HepG2 (cell line): ENCODE data around the gene KANSL3. TPM values are rescaled to one million over a fixed set of nuclear protein-coding genes. Genes with fewer than 3 reads are reported as not detected.

Experiments
- ARNTL ChIP-seq: sonication (generic); formaldehyde crosslinking; IDR thresholded peaks from 2 replicates; pipeline ENCODE4 v1.4.0; 2020; ENCODE audit warnings: mild to moderate bottlenecking, missing genetic modification reagents
- CERS6 ChIP-seq: sonication (generic); formaldehyde crosslinking; IDR thresholded peaks from 2 replicates; pipeline ENCODE4 v1.5.0; 2020; ENCODE audit warnings: missing genetic modification reagents
- FLYWCH1 ChIP-seq: sonication (generic); formaldehyde crosslinking; IDR thresholded peaks from 2 replicates; pipeline ENCODE4 v1.8.1; 2023; ENCODE audit warnings: mild to moderate bottlenecking, missing genetic modification reagents
- FOXM1 ChIP-seq: sonication (generic); formaldehyde crosslinking; IDR thresholded peaks from 2 replicates; pipeline ENCODE4 v1.5.0; 2020; ENCODE audit warnings: missing genetic modification reagents
- HCFC1 ChIP-seq: fragments of 150-350 bp; IDR thresholded peaks from 2 replicates; pipeline ENCODE4 v1.6.1; 2014; ENCODE audit warnings: low read depth, low read length
- HDAC1 ChIP-seq: sonication (generic); formaldehyde crosslinking; IDR thresholded peaks from 2 replicates; pipeline ENCODE4 v1.5.1; 2020; ENCODE audit warnings: mild to moderate bottlenecking, missing genetic modification reagents
- HOXA7 ChIP-seq: sonication (generic); formaldehyde crosslinking; IDR thresholded peaks from 2 replicates; pipeline ENCODE4 v1.8.1; 2022; ENCODE audit warnings: mild to moderate bottlenecking, missing genetic modification reagents, moderate library complexity
- KDM4B ChIP-seq: sonication (generic); formaldehyde crosslinking; IDR thresholded peaks from 2 replicates; pipeline ENCODE4 v1.4.0; 2020; ENCODE audit warnings: missing genetic modification reagents
- MAFF ChIP-seq: IDR thresholded peaks from 2 replicates; pipeline ENCODE4 v1.6.1; 2011; ENCODE audit warnings: low read depth, low read length, improper control_type of control experiment
- MAZ ChIP-seq, 2 experiments: sonication (generic) in 1 of 2; formaldehyde crosslinking in 1 of 2; IDR thresholded peaks; 2 replicates each; pipeline versions ENCODE4 v1.5.0 to v1.6.1; 2012 to 2020; ENCODE audit warnings: low read depth in 2 of 2, mild to moderate bottlenecking in 2 of 2, borderline replicate concordance in 1 of 2, improper control_type of control experiment in 1 of 2, low read length in 1 of 2, missing genetic modification reagents in 1 of 2, moderate library complexity in 1 of 2
- NFATC3 ChIP-seq: sonication (generic); formaldehyde crosslinking; IDR thresholded peaks from 2 replicates; pipeline ENCODE4 v1.5.1; 2020; ENCODE audit warnings: mild to moderate bottlenecking, missing genetic modification reagents
- NFYC ChIP-seq: IDR thresholded peaks from 2 replicates; pipeline ENCODE4 v1.6.1; 2016; ENCODE audit warnings: missing genetic modification reagents, missing compliant biosample characterization
- PHF5A ChIP-seq: IDR thresholded peaks from one replicate; pipeline ENCODE4 v1.6.1; 2018; ENCODE audit warnings: low read depth, missing genetic modification reagents; ENCODE audit not compliant: unreplicated experiment
- RAD51 ChIP-seq: fragments of 450-650 bp; IDR thresholded peaks from 2 replicates; pipeline ENCODE4 v1.6.1; 2016; ENCODE audit warnings: borderline replicate concordance
- SALL1 ChIP-seq: sonication (generic); formaldehyde crosslinking; IDR thresholded peaks from 2 replicates; pipeline ENCODE4 v1.8.0; 2022; ENCODE audit warnings: mild to moderate bottlenecking, missing genetic modification reagents
- SIX4 ChIP-seq: sonication (generic); formaldehyde crosslinking; IDR thresholded peaks from 2 replicates; pipeline ENCODE4 v1.4.0; 2020; ENCODE audit warnings: missing genetic modification reagents
- TEAD2 ChIP-seq: sonication (generic); formaldehyde crosslinking; IDR thresholded peaks from 2 replicates; pipeline ENCODE4 v1.9.0; 2021; ENCODE audit warnings: missing genetic modification reagents
- TP53 ChIP-seq: sonication (generic); formaldehyde crosslinking; conservative IDR thresholded peaks from 2 replicates; pipeline ENCODE4 v1.4.0; 2020; ENCODE audit warnings: missing genetic modification reagents
- UBTF ChIP-seq: sonication (generic); formaldehyde crosslinking; IDR thresholded peaks from 2 replicates; pipeline ENCODE4 v1.4.0; 2020; ENCODE audit warnings: mild to moderate bottlenecking, missing genetic modification reagents
- ZBTB3 ChIP-seq: sonication (generic); formaldehyde crosslinking; IDR thresholded peaks from 2 replicates; pipeline ENCODE4 v1.4.0; 2020; ENCODE audit warnings: low read depth, mild to moderate bottlenecking, moderate library complexity, missing genetic modification reagents, borderline replicate concordance
- ZBTB38 ChIP-seq: sonication (generic); formaldehyde crosslinking; IDR thresholded peaks from 2 replicates; pipeline ENCODE4 v1.5.1; 2020; ENCODE audit warnings: mild to moderate bottlenecking, missing genetic modification reagents
- ZNF160 ChIP-seq: sonication (generic); formaldehyde crosslinking; IDR thresholded peaks from 2 replicates; pipeline ENCODE4 v1.8.0; 2022; ENCODE audit warnings: mild to moderate bottlenecking, inconsistent platforms, missing genetic modification reagents
- ZNF329 ChIP-seq: sonication (generic); formaldehyde crosslinking; IDR thresholded peaks from 2 replicates; pipeline ENCODE4 v1.9.0; 2021; ENCODE audit warnings: low read depth, mild to moderate bottlenecking, missing genetic modification reagents
- ZNF629 ChIP-seq: sonication (generic); formaldehyde crosslinking; conservative IDR thresholded peaks from 2 replicates; pipeline ENCODE4 v1.5.0; 2020; ENCODE audit warnings: missing genetic modification reagents
- ZNF781 ChIP-seq: sonication (generic); formaldehyde crosslinking; IDR thresholded peaks from 2 replicates; pipeline ENCODE4 v1.5.1; 2020; ENCODE audit warnings: borderline replicate concordance, mild to moderate bottlenecking, missing genetic modification reagents; ENCODE audit errors: not compliant biosample characterization
- ZNF782 ChIP-seq: sonication (generic); formaldehyde crosslinking; IDR thresholded peaks from 2 replicates; pipeline ENCODE4 v1.4.0; 2020; ENCODE audit warnings: missing genetic modification reagents, mild to moderate bottlenecking, borderline replicate concordance
- polyA plus RNA-seq, 8 experiments: library from polyadenylated mRNA; depleted of rRNA in 3 of 8; stranded (reverse) in 7 of 8; unstranded in 1 of 8; fragments of >200 nt; fragmentation: Illumina TruSeq in 4 of 8; extraction: Trizol in 4 of 8; gene quantifications; 2 replicates each; pipeline versions ENCODE4 v1.2.1 to v1.2.3, GENCODE V29; 2011 to 2016; ENCODE audit warnings: low read depth in 4 of 8, missing spikeins in 1 of 8, mixed read lengths in 1 of 8; ENCODE audit not compliant: insufficient read depth in 1 of 8
- total RNA-seq, 5 experiments: library from RNA; depleted of rRNA; stranded (reverse); fragments of >200 nt; fragmentation: Illumina TruSeq; extraction: Trizol; gene quantifications; 2 replicates each; pipeline ENCODE4 v1.2.3, GENCODE V29; 2016; ENCODE audit warnings: low read depth in 1 of 5
- TF ChIP-seq, protein P1 (sequence below): IDR thresholded peaks from 2 replicates; pipeline ENCODE4 v1.6.1; 2016; ENCODE audit warnings: low read depth

Gene KANSL3
- total and polyA plus RNA-seq, 2 of the 13 experiments (the other 11 are each of a cell fraction or from before 2014, with no cell fraction given), result 20.8 to 37.3 TPM

DNA sequence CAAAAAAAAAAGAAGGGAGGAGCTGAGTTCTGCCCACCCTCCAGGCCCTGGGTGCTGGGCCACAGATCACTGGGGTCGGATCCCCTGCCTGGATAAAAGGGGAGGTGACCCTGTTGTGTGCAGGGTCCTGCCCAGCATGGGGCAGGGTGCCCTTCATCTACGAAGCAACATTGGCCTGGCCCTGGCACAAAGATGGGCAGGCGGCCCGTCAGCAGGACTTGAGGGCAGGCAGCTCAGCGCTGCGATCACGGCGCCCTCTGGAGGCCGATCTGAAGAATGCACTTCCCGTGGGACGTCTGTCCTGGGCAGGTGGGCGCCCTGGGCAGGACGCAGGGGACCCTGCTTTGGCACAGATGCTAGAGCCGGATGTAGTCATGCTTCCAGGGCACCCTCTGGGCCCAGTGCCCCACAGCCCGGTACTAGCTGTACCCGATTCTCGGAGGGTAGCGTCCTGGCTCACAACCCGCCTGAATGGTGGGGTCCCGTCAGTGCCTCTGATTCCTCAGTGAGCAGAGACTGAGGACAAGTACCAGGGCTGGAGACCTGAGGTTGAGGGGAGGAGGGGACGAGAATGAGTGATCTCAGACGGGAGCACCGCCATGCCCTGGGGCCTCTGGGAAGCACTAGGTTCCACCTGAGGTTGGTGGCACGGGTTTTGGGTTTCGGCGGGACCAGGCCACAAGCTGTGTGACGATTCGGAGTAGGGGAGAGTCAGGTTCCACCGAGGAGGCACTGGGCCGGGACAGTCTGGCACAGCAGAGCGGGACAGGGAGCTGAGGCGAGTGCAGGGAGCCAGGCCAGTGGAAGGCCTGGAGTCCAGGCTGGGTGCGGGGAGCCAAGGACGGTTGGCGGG, 83.6 kb downstream of the KANSL3 start (continued):
- TF ChIP-seq HDAC1 (CRISPR knock-in tag), result no peak; the same call in 1 of the 2 replicates
- 0 out of 2 replicates have a peak, but pooled peaks have one; percentile 40 for TF ChIP-seq ARNTL (CRISPR knock-in tag)
- no peak for TF ChIP-seq RAD51
- peak; percentile 62 for TF ChIP-seq UBTF (CRISPR knock-in tag)
- TF ChIP-seq NFYC (CRISPR knock-in tag), result no peak
- no peak; the same call in 1 of the 2 replicates for TF ChIP-seq ZBTB38
- no peak for TF ChIP-seq TP53 (CRISPR knock-in tag)
- TF ChIP-seq HCFC1, result no peak
- TF ChIP-seq KDM4B (CRISPR knock-in tag), result peak; percentile 62; the same call in 1 of the 2 replicates
- TF ChIP-seq SIX4 (CRISPR knock-in tag), result no peak
- no peak for TF ChIP-seq MAFF
- TF ChIP-seq, protein P1, sequence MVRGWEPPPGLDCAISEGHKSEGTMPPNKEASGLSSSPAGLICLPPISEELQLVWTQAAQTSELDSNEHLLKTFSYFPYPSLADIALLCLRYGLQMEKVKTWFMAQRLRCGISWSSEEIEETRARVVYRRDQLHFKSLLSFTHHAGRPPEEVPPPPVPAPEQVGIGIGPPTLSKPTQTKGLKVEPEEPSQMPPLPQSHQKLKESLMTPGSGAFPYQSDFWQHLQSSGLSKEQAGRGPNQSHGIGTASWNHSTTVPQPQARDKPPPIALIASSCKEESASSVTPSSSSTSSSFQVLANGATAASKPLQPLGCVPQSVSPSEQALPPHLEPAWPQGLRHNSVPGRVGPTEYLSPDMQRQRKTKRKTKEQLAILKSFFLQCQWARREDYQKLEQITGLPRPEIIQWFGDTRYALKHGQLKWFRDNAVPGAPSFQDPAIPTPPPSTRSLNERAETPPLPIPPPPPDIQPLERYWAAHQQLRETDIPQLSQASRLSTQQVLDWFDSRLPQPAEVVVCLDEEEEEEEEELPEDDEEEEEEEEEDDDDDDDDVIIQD (CRISPR knock-in tag), result no peak
- no peak for TF ChIP-seq ZNF782
- TF ChIP-seq NFATC3 (CRISPR knock-in tag), result no peak
- TF ChIP-seq ZNF629 (CRISPR knock-in tag), result no peak
- no peak for TF ChIP-seq MAZ (IDR thresholded peaks at IDR 0.05; ENCODE audit: borderline replicate concordance, low read depth, low read length)
- TF ChIP-seq MAZ (CRISPR knock-in tag; IDR thresholded peaks at IDR 0.05; ENCODE audit: low read depth), result no peak
- no peak for TF ChIP-seq ZNF160 (CRISPR knock-in tag)
- no peak for TF ChIP-seq CERS6 (CRISPR knock-in tag)
- TF ChIP-seq FLYWCH1 (CRISPR knock-in tag), result no peak
- no peak for TF ChIP-seq ZNF329 (CRISPR knock-in tag)
- no peak for TF ChIP-seq TEAD2 (CRISPR knock-in tag)
- TF ChIP-seq FOXM1, result no peak
- TF ChIP-seq ZBTB3 (CRISPR knock-in tag), result no peak
- no peak for TF ChIP-seq PHF5A (CRISPR knock-in tag)
- peak; percentile 57 for TF ChIP-seq SALL1 (CRISPR knock-in tag)
- TF ChIP-seq ZNF781, result no peak
- TF ChIP-seq HOXA7 (CRISPR knock-in tag), result no peak
